Glomerular visceral epithelial cell (primary cell): ENCODE results near the gene FAM9B.

Source experiments
- DNase-seq: peaks from one replicate; pipeline ENCODE4 v3.0.0-alpha.2; 2016; ENCODE audit errors: extremely low spot score

The FAM9B gene

GRCh38 chrX:8980756-8981155, 53.2 kb downstream of the FAM9B start:
- no peak for DNase-seq
